ENCODE measurements around the gene LCN10. TPM values are rescaled to one million over a fixed set of nuclear protein-coding genes. Genes with fewer than 3 reads are reported as not detected.
"Not testable (repeated sequence)": the region's sequence is repeated elsewhere in the genome, so short reads cannot be mapped to it uniquely, and the experiment has no call there.

LCN10 gene
- total and polyA plus RNA-seq, 7 donors: 1.2 to 9.2 (median 2.1) TPM

DNA sequence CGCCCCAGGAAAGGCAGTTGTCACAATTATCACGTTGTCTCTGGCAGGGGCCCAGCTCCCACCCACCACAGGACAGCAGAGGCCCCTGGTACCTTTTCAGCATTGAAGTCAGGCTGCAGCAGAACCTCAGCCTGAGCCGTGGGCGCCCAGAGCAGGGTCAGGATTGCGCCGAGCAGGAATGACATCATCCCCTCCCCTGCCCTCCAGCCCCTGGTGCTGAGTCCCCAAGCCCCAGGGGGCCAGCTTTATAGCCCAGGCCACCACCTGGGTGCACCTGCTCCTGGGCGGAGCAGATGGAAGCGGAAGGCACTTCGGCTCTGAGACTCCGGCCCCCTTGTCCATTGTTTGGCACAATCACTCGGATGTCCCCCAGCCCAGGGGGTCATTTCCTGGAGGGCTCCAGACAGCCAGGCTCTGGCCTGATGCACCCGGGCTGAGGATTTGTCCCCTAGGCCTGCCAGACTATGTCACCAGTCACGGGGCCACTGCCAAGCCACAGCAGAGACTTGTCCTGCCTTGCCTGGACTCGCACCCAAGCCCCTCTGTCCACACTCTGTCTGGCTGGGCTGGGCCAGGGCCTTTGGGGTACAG is 21.7 kb upstream of the LCN10 start, which contains the start of gene LCN15:
LCN15 (minus strand) TSS at position 218 of the 591 bp plus-strand sequence; CDS start at position 188, 30 bp downstream.
- no peak within 1 kb of the TSS for H3K27ac ChIP-seq
- no peak for TF ChIP-seq POLR2AphosphoS5 (IDR thresholded peaks at IDR 0.05)
- H3K27me3 ChIP-seq: peaks cover 11 to 69% (median 36%) of the 10 kb centered on the region in 3 donors
- H3K4me1 ChIP-seq: peaks cover 0 to 7% (median 0%) of the 10 kb centered on the region in 4 donors
- no peaks in the 10 kb centered on the region for H3K36me3 ChIP-seq
- 24 to 65% methylated on average over 14 of the region's 14 CpGs for WGBS, 2 donors
- peak; percentile 53 for DNase-seq
- no peak within 1 kb of the TSS for H3K4me3 ChIP-seq
- H3K9me3 ChIP-seq: no peaks in the 10 kb centered on the region
- intact Hi-C loops (cut with DNase I): no loop called here

DNA sequence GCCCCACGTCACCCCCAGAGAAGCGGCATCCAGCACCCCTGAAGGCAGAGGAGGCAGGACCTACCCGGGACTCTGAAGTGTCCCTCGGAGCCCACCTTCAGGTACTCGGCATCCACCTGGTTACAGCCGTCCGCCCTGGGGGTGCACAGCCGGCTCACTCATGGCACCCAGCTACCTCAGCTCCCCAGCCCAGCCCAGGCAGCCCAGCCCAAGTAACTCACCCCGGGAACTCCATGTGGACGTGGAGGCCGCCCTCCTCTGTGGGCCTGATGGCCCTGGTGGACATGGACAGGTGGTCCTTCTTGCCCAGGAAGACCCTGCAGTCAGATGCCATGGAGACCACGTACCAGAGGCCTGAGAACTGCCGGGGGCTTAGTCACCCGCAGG is 20.9 kb upstream of the LCN10 start:
- WGBS, 2 donors: 79 to 88% methylated on average over 14 of the region's 14 CpGs
- Histone ChIP-seq H3K27ac (no peak overlapping the region), H3K9me3 (no peaks in the 10 kb centered on the region), H3K36me3 (no peaks in the 10 kb centered on the region), H3K27me3 (peaks cover 11 to 74% (median 36%) of the 10 kb centered on the region in 3 donors), H3K4me1 (peaks cover 0 to 7% (median 0%) of the 10 kb centered on the region in 4 donors), H3K4me3 (no peak overlapping the region)
- intact Hi-C loops (cut with DNase I): no loop called here
- no peak for TF ChIP-seq EP300 (IDR thresholded peaks at IDR 0.05)
- TF ChIP-seq, protein P1, sequence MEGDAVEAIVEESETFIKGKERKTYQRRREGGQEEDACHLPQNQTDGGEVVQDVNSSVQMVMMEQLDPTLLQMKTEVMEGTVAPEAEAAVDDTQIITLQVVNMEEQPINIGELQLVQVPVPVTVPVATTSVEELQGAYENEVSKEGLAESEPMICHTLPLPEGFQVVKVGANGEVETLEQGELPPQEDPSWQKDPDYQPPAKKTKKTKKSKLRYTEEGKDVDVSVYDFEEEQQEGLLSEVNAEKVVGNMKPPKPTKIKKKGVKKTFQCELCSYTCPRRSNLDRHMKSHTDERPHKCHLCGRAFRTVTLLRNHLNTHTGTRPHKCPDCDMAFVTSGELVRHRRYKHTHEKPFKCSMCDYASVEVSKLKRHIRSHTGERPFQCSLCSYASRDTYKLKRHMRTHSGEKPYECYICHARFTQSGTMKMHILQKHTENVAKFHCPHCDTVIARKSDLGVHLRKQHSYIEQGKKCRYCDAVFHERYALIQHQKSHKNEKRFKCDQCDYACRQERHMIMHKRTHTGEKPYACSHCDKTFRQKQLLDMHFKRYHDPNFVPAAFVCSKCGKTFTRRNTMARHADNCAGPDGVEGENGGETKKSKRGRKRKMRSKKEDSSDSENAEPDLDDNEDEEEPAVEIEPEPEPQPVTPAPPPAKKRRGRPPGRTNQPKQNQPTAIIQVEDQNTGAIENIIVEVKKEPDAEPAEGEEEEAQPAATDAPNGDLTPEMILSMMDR (IDR thresholded peaks at IDR 0.05): no peak
- no peak for TF ChIP-seq POLR2AphosphoS5 (IDR thresholded peaks at IDR 0.05)
- no peak for TF ChIP-seq POLR2A (IDR thresholded peaks at IDR 0.05)
- peak; percentile 45 for DNase-seq

DNA sequence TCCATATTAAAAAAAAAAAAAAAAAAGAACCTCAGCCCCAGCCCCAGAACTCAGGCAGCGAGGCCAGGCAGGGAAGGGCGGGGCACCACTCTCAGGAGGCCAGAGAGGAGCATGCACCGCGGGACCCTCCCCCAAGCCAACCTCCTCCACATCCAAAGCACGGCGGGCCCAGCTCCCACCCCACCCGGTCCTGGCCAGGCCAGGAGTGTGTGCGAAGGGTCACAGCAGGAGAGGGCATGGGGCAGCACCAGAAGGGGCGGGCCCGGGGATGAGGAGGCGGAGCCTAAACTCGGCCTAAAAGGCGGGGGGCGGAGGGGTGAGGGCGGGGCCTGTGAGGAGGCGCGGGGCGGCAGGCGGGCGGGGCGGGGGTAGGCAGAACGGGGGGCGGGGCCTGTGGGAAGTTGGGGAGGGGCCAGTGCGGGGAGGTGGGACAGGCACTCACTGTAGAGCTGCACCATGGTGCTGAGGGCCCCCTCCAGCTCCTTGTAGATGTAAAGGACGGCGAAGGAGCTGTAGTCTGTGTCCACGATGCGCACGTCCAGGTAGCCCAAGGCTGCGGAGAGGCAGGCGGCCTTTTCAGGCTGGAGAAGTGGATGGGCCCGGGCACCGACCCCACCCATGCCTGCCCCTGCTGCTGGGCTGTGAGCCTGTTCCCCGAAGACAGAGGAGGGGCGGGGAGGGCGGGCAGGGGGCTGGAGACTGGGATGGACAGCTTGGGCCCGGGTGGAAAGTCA is 20.3 kb upstream of the LCN10 start:
- peaks cover 0 to 7% (median 0%) of the 10 kb centered on the region in 4 donors for H3K4me1 ChIP-seq
- WGBS, 2 donors: 15 to 23% methylated on average over 36 to 37 of the region's 37 CpGs
- no peaks in the 10 kb centered on the region for H3K36me3 ChIP-seq
- H3K4me3 ChIP-seq: no peak overlapping the region
- peaks cover 11 to 72% (median 35%) of the 10 kb centered on the region in 3 donors for H3K27me3 ChIP-seq
- peak; percentile 60 for DNase-seq
- intact Hi-C loops (cut with DNase I): no loop called here
- H3K9me3 ChIP-seq: no peaks in the 10 kb centered on the region
- no peak overlapping the region for H3K27ac ChIP-seq
- TF ChIP-seq EP300 (IDR thresholded peaks at IDR 0.05): no peak
- TF ChIP-seq, protein P1 (IDR thresholded peaks at IDR 0.05): no peak
- no peak for TF ChIP-seq POLR2A (IDR thresholded peaks at IDR 0.05)
- no peak for TF ChIP-seq POLR2AphosphoS5 (IDR thresholded peaks at IDR 0.05)

DNA sequence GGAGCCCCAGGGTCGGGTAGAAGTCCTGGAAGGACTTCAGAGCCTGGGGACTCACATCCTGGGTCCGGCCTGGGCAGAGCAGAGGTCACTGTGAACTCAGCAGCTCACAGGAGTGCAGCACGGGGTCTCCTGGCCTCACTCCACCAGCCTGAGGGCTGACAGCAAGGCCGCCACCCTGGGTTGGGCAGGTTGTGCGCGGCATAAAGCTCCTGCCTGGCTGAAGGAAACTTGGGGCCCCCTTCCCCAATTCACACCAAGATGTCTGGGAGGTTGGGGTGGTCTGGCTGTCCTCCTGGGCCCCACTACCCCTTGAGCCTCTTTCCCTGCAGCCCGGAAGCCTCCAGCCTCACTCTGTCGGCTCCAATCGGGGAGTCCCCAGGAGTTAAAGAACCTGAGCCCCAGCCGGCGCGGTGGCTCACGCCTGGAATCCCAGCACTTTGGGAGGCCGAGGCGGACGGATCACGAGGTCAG is 19.5 kb upstream of the LCN10 start:
- no peaks in the 10 kb centered on the region for H3K9me3 ChIP-seq
- H3K27me3 ChIP-seq: peaks cover 11 to 64% (median 27%) of the 10 kb centered on the region in 3 donors
- H3K4me3 ChIP-seq: no peak overlapping the region
- H3K27ac ChIP-seq: no peak overlapping the region
- no peak for TF ChIP-seq POLR2A (IDR thresholded peaks at IDR 0.05)
- no peak for TF ChIP-seq EP300 (IDR thresholded peaks at IDR 0.05)
- TF ChIP-seq, protein P1 (IDR thresholded peaks at IDR 0.05): no peak
- no peak for TF ChIP-seq POLR2AphosphoS5 (IDR thresholded peaks at IDR 0.05)
- 69 to 85% methylated on average over 17 of the region's 17 CpGs for WGBS, 2 donors
- intact Hi-C loops (cut with DNase I): no loop called here
- H3K36me3 ChIP-seq: no peaks in the 10 kb centered on the region
- peaks cover 0 to 7% (median 0%) of the 10 kb centered on the region in 4 donors for H3K4me1 ChIP-seq
- no peak for DNase-seq

DNA sequence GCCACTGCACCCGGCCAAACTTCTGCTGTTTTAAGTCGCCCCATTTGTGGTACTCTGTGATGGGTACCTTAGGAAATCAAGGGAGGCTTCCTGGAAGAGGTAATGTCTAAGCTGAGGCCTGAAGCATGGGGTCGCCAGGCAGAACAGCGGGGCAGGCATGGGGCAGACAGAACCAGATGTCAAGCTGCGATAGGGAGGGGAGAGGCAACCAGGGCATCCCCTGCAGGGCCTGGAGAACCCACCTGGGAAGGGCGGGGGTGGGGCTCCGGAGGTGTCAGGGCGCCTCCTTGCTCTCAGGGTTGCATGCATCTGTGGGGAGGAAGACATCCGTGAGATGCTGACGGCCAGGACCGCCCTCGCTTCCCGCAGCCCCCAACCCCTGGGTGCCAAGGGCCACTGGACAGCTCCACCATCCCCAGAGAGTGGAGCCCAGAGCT is 18.8 kb upstream of the LCN10 start:
- TF ChIP-seq POLR2AphosphoS5 (IDR thresholded peaks at IDR 0.05) (no peak), EP300 (IDR thresholded peaks at IDR 0.05) (no peak), POLR2A (IDR thresholded peaks at IDR 0.05) (no peak)
- TF ChIP-seq, protein P1 (IDR thresholded peaks at IDR 0.05): no peak
- DNase-seq: peak; percentile 53
- 81 to 88% methylated on average over 13 of the region's 13 CpGs for WGBS, 2 donors
- no peaks in the 10 kb centered on the region for H3K9me3 ChIP-seq
- H3K27ac ChIP-seq: no peak overlapping the region
- H3K36me3 ChIP-seq: no peaks in the 10 kb centered on the region
- H3K4me1 ChIP-seq: peaks cover 0 to 7% (median 0%) of the 10 kb centered on the region in 4 donors
- no peak overlapping the region for H3K4me3 ChIP-seq
- intact Hi-C loops (cut with DNase I): no loop called here
- H3K27me3 ChIP-seq: peaks cover 11 to 63% (median 27%) of the 10 kb centered on the region in 3 donors

DNA sequence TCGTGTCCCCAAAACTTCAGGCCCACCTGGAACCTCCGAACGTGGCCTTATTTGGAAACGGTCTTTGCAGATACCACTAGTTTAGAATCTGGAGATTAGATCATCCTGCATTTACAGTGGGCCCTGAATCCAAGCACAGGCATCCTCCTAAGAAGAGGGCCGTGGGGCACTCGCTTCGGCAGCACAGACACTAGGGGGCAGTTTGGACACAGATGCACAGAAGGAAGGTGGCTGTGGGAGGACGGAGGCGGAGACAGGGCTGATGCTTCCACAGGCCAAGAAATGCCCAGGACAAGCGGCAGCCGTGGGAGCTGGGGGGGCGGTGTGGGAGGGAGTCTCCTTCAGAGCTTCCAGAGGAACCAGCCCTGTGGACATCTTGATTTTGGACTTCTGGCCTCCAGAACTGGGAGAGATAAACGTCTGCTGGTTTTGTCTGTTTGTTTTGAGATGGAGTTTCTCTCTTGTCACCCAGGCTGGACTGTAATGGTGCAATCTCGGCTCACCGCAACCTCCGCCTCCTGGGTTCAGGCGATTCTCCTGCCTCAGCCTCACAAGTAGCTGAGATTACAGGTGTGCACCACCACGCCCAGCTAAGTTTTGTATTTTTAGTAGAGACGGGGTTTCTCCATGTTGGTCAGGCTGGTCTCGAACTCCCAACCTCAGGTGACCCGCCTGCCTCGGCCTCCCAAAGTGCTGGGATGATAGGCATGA is 18.2 kb upstream of the LCN10 start:
- 29 to 52% methylated on average over 22 of the region's 22 CpGs for WGBS, 2 donors
- H3K36me3 ChIP-seq; H3K27ac ChIP-seq; H3K4me3 ChIP-seq; intact Hi-C loops (cut with DNase I); H3K9me3 ChIP-seq; H3K4me1 ChIP-seq: not testable (repeated sequence)
- peak; percentile 60 for DNase-seq
- peaks cover 11 to 59% (median 27%) of the 10 kb centered on the region in 3 donors for H3K27me3 ChIP-seq
